RWPE1 (cell line): Measurements from ENCODE around the gene IQSEC3.

Experiments
- CTCF ChIA-PET: fragments of 350-600 bp; sonication (Branson Sonifier 250); formaldehyde crosslinking; extraction: SDS; loops from one replicate; lab custom pipeline; 2021; lab: Yijun Ruan, JAX
- POLR2A ChIA-PET: fragments of 400-600 bp; formaldehyde crosslinking; extraction: SDS; loops from one replicate; lab custom pipeline; 2020; ENCODE audit warnings: antibody characterized with exemption; ENCODE audit not compliant: low non-redundant PET; lab: Yijun Ruan, JAX
- DNase-seq: peaks from one replicate; pipeline ENCODE4 v3.0.0; 2012; ENCODE audit warnings: low spot score
- H3K27ac ChIP-seq: fragments of 450-650 bp; 2 replicates; pipeline ENCODE4 v1.5.1; 2017
- TF ChIP-seq, protein P1 (sequence below): fragments of 450-650 bp; conservative IDR thresholded peaks from 2 replicates; pipeline ENCODE4 v1.5.1; 2017; ENCODE audit warnings: low read depth, mild to moderate bottlenecking

IQSEC3 gene

DNA sequence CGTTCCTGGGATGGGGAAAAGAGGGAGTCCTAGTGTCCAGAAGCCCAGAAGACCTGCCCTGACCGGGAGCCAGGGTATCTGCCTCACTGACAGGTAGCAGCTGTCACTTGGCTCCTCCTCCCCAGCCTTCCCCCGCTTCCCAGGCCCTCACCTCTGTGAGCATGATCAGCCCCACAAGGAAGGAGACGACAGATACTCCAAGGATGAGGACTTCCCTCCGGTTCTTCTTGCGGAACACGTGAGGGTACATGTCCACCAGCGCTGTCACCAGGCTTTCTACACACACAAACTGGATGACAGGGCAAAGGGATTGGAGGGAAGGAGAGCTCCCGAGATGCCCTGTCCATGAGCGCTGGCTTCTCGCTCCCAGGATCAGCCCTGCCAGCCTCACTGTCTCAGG is 157.3 kb downstream of the IQSEC3 start:
- CTCF ChIA-PET: no interaction called here
- no peak overlapping the region for H3K27ac ChIP-seq
- TF ChIP-seq, protein P1, sequence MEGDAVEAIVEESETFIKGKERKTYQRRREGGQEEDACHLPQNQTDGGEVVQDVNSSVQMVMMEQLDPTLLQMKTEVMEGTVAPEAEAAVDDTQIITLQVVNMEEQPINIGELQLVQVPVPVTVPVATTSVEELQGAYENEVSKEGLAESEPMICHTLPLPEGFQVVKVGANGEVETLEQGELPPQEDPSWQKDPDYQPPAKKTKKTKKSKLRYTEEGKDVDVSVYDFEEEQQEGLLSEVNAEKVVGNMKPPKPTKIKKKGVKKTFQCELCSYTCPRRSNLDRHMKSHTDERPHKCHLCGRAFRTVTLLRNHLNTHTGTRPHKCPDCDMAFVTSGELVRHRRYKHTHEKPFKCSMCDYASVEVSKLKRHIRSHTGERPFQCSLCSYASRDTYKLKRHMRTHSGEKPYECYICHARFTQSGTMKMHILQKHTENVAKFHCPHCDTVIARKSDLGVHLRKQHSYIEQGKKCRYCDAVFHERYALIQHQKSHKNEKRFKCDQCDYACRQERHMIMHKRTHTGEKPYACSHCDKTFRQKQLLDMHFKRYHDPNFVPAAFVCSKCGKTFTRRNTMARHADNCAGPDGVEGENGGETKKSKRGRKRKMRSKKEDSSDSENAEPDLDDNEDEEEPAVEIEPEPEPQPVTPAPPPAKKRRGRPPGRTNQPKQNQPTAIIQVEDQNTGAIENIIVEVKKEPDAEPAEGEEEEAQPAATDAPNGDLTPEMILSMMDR: no peak
- POLR2A ChIA-PET: interaction anchor here (0.6 kb wide), 1 partner anchor 130 kb away, joined by 3 read pairs; no protein-coding TSS in a partner anchor
- no peak for DNase-seq

DNA sequence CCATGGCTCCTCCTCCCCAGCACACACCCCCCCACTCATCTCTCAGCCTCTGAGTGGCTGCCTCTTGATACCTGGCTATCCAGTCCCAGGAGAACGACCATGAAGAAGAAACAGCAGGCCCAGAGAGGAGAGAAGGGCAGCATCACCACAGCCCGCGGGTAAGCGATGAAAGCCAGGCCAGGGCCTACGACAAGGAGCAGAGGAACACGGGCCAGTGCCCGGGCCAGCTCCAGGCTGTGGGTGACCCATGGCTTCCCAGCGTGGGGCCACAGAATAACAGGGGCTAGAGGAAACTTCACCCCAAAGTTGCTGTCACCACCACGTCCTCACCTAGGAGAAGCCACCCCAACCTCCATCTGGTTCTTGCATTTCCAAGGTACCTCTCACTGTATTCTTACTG is 157.8 kb downstream of the IQSEC3 start:
- CTCF ChIA-PET: no interaction called here
- DNase-seq: no peak

DNA sequence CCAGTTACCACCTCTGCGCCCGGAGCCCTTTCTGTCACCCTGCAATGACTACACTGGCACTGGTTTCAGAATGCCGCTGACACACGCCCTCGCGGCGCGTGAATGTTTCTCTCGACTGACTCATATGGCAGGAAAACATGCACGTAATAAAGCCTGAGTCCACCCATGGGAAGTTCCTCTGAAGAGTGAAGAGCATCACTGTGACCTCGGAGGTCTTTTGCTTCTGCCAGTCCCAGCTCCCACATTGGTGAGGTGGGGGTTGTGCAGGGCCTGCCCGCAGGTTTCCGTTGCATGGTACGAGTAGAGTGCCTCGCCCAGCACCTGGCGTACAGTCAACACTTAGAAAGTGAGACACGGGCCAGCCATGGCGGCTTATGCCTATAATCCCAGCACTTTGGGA is 158.4 kb downstream of the IQSEC3 start:
- DNase-seq: no peak
- POLR2A ChIA-PET: no interaction called here
- CTCF ChIA-PET: no interaction called here
- TF ChIP-seq, protein P1: no peak
- H3K27ac ChIP-seq: no peak overlapping the region

More for the DNA sequence above, 157.8 kb downstream of the IQSEC3 start:
- TF ChIP-seq, protein P1: no peak
- no peak overlapping the region for H3K27ac ChIP-seq
- POLR2A ChIA-PET: no interaction called here

DNA sequence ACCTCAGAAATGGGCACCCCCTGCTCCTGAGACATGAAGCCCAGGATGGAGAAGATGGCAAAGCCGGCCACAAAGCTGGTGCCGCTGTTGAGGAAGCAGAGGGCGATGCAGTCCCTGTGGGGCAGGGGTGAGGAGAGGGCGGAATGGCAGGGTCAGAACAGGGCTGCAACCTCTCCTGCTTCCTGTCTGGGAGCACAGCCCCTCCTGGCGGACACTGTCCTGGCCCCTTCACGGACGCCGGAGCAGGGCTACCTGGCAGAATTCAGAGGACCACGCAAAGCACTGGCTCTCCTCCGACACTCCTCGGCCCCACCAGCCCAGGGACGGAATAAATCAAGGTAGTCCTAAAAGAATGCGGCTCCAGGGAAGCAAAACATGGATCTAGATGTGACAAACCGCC is 159.8 kb downstream of the IQSEC3 start:
- CTCF ChIA-PET: interaction anchor here (0.9 kb wide), 1 partner anchor 26 kb away, joined by 3 read pairs; no protein-coding TSS in a partner anchor
- TF ChIP-seq, protein P1: no peak
- no peak for DNase-seq
- POLR2A ChIA-PET: no interaction called here
- H3K27ac ChIP-seq: no peak overlapping the region

DNA sequence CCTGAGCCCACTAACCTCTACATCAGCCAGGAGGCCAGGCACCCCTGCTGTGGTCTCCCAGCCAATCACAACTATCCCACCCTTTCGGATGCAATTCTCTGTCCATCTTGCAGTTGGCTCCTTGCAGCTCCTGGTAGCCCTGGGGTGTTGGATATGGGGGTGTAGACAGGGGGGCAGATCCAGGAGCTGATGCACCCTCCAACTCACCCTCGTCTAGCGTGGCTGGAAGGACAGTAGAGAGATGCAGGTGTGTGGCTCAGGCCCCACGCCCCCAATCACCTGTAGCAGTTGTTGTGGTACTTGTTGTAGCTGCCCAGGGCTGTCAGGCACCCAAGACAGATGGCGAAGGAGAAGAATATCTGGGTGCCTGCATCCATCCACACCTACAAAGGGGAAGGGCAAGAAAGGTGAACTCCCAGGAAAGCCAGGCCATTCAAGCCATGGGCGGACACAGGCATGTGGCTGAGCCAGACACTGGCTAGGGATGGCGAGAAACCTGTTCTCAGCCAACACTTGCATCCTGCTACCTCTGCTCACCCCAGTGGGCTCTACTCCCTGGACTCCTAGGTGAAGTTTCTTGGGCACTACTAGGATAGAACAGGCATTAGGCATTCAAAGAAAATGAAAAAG is 160.8 kb downstream of the IQSEC3 start:
- TF ChIP-seq, protein P1: no peak
- no peak overlapping the region for H3K27ac ChIP-seq
- DNase-seq: no peak
- ChIA-PET CTCF (interaction anchor here (0.9 kb wide), 1 partner anchor 27 kb away, joined by 3 read pairs; no protein-coding TSS in a partner anchor), POLR2A (no interaction called here)
